HG02973 (cell line): ENCODE results near the gene CRY1.
"Not testable (repeated sequence)": the region's sequence is repeated elsewhere in the genome, so short reads cannot be mapped to it uniquely, and the experiment has no call there.

ENCODE experiments used
- ATAC-seq: cut with Tn5 transposase; IDR thresholded peaks from one replicate; pipeline ENCODE4 v1.9.1; 2021; ENCODE audit warnings: moderate library complexity; ENCODE audit not compliant: unreplicated experiment

Gene CRY1

DNA sequence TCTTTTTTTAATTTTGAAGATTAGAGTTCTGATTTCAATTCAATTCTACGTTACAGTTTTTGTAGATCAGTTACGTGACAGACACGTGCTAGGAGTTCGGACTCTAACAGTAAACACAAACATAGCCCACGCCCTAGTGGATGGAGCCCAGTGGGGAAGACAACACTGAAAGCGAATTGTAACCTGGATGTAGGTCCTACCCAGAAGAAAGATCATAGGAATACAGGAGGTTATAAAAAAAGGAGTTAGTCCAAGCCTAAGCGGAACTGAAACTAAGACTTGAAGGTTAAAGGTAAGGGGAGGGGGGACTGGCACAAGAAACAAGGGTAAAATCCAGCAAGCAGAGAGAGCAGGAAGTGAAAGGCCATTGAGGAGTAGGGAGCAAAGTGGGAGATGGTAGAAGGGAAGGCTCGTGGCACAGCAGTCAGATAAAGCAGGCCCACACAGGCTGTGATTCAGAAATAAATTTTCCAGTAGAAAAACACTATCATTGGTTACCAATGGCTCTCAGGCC lies 15.7 kb upstream of the CRY1 start:
- no peak for ATAC-seq

DNA sequence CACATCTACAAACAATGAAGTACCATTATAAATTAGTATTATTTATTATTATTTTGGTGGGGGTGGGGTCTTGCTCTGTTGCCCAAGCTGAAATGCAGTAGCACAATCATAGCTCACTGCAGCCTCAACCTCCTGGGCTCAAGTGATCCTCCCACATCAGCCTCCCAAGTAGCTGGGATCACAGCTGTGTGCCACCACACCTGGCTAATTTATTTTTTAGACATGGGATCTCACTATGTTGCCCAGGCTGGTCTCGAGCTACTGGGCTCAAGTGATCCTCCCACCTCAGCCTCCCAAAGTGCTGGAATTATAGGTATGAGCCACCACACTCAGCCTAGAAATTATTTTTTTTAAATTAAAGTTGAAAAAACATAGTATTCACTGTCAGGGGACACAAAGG lies 15.0 kb upstream of the CRY1 start:
- ATAC-seq = not testable (repeated sequence)

DNA sequence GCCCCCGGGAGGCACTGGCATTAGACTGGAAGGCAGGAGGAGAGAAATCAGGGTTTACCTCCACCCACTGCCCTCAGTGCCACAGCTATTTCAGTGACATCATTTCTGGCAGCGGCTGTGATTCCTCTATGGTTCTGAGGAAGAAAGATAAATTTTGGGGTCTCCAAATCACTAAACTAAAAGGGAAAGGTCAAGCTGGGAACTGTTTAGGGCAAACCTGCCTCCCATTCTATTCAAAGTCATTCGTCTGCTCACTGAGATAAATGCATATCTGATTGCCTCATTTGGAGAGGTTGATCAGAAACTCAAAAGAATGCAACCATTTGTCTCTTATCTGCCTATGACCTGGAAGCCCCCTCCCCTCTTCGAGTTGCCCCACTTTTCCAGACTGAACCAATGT lies 14.0 kb upstream of the CRY1 start:
- no peak for ATAC-seq

DNA sequence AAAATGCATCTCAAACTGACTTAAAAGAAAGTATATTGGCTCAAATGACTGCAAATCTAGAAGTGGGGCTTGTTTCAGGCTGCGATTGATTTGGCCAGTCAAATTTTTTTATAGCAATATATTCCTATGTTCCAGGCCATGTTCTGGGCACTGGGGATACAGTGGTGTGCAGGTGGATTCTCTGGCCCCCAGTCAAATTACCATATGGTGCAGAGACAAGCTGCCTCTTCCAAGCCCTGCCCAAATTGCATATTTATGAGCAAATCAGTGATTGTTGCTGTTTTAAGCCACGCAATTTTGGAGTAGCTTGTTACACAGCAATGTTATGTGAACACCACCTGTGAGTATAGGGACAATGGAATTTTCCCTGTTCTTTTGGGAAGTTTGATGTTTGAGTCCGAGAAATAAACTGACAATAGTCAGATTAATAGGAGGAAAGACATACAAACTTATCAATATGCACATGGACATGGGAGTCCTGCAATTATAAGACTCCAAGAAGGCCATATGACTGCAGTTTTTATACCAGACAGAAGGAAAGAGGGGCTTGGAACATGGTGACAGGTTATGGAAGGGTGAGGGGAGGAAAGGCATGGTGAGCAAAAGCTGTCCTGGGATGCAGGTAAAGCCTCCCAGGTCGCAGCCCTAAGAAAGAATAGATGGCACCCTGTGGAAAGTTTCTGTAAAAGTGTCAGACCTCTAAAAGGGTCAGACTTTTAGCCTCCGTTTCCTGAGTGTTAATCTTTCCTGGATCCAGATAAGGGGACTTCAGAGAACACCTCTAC lies 13.1 kb upstream of the CRY1 start:
- no peak for ATAC-seq

DNA sequence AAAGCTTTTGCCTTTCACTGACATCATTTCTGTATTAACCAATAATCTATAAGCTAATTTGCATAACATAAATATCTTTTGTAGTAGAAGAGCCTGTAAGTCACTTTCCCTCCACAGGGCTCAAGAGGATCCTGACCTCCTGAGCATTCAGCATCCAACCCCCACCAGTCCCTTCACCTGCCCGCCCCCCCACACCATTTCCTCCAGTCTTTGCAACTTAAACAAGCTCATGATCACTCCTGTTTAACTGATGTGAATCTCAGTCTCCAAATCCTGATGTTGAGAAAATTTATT lies 12.0 kb upstream of the CRY1 start:
- ATAC-seq = no peak

DNA sequence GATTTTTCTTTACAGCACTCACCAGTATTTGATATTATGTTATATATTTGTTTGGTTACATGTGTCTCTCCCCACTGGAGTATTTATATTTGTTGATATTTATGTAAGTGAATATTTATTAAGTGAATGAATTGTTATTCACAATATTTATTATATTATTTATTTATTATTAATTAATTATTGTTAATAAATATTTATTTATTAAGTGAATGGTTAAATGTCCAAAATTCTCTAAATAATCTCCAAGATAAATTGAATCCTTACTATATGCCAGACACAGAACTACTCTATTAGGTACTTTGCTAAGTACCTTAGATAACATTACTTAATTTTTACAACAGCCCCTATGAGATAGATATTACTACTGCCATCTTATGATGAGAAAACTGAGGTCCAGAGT lies 10.2 kb upstream of the CRY1 start:
- ATAC-seq = no peak

DNA sequence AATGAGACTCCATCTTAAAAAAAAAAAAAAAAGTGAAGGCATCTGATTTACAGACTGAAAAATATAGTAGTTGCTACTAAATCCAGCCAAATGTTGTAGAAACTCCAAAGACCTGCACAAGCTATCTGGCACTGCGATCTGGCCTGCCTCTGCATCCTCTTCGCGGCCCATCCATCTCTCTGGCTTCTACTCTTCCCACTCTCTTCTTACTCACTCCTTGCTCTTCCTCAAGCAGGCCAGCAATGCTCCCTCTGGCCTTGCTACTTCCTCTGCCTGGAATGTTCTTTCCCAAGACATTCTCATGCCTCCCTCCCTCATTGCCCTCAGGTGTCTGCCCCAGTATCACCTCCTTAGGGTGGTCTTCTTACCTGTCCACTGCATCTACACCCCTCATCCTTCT lies 9.7 kb upstream of the CRY1 start:
- ATAC-seq = no peak

DNA sequence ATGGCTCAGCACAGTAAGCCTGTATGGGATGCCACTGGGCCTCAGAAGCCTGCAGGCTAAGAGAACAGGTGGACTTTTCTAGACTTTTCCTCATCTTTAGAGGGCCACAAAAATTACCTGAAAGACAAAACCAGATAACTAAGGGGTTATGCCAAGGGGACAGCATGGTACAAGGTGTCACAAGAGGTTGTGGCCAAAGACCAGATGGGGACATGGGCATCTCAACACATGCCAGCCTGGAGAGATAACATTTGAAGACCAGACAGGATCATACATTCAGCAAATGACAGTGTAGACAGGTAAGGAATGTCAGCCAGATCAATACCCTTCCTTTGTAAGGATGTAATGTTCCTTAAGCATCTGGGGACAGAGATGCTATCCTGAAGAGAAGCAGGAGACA lies 8.9 kb upstream of the CRY1 start:
- ATAC-seq = no peak

DNA sequence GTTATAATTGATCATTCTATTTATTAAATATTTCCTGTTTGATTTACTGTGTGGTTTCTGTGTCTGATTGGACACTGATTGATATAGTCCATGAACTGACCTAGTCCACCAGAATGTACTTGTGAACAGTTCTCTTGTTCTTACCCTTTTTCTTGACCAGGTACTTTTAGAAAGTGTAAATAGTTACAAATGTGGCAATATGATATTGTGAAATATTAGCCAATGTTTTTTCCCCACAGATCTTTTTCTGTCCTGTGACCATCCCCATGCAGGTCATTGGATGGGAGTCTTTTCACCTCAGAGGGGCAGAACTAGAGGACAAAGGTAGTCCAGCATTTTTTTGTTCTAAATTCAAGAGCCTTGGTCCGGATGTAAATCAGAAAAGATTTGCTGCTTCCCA lies 8.3 kb upstream of the CRY1 start:
- ATAC-seq = no peak

DNA sequence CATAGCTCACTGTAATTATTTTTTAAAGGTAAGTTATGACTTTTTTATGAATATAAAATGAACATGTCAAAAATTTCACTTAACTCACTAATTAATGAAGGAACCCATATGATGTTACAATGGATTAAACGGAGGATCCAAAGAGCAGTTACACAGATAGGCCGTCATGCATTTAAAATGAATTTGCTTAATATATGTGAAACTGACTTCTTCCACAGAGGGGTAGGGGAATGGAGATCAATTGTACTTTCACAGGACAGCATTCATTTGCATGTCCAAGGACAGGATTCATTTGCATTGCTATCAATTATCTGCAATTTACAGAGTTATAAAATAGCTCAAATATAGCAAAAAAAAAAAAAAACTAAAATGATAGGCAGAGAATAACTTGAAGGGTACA lies 6.6 kb upstream of the CRY1 start:
- ATAC-seq = no peak

DNA sequence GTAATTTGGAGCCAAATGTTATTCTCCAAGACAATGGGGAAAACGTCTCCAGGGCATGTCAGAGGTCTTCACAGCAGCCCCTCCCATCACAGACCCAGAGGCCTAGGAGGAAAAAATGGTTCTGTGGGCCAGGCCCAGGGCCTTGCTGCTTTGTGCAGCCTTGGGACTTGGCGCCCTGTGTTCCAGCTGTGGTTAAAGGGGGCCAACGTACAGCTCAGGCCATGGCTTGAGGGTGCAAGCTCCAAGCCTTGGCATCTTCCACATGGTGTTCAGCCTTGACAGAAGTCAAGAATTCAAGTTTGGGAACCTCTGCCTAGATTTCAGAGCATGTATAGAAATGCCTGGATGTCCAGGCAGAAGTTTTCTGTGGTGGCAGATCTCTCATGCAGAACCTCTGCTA lies 3.2 kb upstream of the CRY1 start:
- no peak for ATAC-seq

DNA sequence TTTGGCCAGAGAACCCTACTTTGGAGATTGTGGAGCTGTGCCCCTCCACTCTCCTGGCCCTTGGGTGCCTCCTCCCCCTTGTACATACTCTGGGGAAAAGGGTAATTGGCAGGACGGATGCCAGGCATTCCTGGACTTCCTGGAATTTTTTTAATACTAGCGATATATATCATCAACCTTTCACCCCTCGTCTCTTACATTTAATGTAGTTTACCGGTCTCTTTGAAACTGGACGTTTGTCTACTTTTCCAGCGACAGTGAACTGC lies 767 bp upstream of the CRY1 start:
- no peak for ATAC-seq

DNA sequence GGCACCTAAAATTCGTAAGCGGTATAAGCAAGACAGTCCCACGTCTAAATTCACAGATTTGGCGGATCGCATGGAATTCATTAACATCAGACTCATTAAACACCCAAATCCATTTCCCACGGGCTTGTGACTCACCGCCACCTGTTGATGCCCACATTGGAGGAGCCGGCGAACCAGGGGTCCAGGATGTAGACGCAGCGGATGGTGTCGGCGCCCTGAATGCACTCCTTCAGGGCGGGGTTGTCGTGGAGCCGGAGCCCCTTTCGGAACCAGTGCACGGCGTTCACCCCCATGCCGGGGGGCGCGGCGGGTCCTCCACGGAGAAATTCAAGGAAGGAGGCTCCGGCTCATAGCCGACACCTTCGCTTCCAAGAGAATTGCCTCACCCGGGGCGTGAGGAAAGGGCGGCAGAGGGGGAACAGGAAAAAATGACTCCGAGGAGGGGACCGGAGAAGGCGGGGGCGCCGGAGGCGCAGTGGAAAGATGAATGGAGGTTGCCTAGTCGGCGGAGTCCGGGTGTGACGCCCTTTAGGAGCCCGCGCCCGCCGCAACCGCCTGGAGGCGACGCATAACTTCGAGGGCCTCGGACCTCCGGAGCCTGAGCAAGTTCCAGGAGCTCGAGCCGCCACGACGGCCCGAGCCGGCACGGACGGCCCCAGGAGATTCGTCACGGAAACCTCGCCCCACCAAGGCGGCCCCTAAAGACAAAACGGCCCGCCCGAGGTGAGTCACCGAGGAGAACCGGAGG lies 506 bp downstream of the CRY1 start:
- ATAC-seq = peak; percentile 24

DNA sequence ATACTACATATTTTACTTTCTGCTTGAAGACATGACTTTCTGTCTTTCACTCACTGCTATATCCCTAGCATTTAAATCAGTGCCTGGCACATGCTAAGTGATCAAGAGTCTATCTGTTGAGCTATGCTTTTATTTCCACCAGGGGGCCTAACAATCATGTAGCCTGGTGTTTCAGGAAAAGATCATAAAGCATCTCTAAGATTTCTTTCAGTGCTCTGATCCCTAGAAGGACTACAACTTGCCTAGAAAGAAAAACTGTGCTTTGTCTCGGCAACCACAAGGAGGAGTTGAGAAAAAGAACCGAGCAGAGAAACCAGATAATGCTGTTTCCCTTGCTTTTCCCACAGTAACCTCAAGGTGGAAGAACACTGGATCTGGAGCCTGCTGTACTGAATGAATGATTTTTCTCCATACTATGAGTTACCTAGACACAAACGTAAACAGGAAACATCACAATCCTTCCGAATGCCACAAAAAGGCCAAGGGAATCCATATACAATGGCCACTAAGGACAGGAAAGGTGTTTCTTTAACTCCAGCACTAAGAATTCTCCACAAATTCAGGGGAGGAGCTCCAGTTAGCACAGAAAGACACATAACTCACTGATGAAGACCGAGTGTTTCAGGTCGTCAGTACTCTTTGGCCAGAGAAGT lies 1.2 kb downstream of the CRY1 start:
- no peak for ATAC-seq

DNA sequence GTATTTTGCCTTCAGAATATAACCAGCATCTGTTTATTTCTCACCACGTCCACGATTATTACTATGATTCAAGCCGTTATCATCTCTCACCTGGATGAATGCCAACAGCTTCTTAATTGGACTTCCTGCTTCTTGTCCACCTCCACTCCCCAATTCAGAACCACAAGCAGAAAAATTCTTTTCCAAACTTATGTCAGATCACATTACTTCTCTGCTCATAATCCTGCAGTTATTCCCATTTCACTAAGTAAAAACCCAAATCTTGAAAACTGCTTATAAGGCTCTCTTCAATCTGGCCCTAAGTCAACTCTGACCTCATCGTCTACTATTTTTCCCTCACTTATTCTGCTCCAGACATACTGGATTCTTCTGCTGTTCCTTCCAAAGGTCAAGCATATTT lies 2.0 kb downstream of the CRY1 start:
- no peak for ATAC-seq

DNA sequence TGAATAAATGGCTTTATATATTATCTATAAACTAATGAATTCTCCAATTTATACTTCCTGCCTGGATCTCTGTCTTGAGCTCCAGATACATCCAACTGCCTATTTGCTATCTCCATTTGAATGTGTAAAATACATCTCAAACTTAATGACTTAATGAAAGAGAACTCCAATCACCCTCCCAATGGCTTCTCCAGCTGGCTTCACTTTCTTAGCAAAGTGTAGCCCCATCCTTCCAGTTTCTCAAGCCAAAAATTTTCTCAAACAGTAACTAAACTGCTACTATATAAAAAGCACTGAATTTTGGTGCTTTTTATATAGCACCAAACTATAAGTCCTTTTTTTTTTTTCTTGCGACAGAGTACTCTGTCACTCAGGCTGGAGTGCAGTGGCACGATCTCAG lies 2.6 kb downstream of the CRY1 start:
- no peak for ATAC-seq

DNA sequence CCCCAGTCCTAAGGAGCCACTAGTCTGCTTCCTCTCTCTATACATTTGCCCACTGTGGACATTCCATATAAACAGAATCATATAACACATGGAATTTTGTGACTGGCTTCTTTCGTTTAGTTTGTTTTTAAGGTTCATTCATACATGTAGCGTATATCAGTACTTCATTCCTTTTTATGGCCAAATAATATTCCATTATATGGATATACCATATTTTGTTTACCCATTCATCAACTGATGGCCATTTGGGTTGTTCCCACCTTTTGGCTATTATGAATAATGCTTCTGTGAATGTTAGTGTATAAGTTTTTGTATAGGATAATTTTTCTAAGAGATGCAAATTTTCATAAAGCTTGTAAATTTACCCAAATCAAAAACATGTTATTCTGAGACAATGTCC lies 4.4 kb downstream of the CRY1 start:
- ATAC-seq = no peak

DNA sequence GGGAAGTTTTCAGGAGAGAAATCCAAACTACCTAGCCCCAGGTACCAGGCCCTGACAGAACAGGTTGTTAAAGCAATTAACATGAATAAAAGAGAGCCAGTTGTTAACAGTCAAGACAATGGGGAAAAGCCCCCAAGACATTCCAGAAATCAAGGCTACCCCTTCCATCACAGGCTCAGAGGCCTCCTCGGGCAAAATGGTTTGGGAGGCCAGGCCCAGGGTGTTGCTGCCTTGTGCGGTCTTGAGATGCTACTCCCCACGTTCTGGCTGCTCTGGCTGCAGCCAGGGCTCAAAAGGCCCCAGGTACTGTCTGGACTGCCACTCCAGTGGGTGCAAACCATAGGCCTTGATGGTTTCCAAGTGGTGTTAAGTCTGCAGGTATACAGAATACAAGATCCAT lies 7.0 kb downstream of the CRY1 start:
- no peak for ATAC-seq

DNA sequence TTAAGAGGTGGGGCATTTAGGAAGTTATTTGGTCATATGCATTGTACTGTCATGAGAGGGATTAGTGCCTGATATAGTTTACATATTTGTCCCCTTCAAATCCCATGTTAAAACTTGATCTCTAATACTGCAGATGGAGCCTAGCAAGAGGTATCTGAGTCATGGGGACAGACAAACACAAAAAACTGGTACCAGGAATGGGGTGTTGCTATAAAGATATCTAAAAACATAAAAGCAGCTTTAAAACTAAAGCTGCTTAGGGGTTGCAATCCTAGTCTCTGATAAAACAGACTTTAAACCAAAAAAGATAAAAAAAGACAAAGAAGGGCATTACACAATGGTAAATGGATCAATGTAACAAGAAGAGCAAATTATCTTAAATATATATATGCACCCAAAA lies 11.6 kb downstream of the CRY1 start:
- ATAC-seq = no peak

DNA sequence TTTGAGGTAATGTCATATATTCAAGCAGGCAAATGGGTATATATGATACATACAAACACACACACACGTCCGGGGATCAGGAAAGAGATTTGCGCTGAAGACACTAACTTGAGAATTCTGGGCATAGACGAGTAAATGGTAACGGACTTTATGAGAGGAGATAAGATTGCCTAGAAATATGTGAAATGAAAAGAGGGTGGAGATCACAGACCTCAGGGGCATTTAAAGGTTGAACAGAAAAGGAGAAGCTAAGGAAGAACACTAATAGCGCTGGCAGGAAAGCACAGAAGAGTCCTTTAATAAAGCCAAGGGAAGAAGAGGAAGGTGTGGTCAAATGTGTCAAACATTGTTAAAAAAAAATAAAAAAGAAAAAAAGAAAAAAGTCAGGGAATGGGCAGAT lies 13.1 kb downstream of the CRY1 start:
- ATAC-seq = no peak

DNA sequence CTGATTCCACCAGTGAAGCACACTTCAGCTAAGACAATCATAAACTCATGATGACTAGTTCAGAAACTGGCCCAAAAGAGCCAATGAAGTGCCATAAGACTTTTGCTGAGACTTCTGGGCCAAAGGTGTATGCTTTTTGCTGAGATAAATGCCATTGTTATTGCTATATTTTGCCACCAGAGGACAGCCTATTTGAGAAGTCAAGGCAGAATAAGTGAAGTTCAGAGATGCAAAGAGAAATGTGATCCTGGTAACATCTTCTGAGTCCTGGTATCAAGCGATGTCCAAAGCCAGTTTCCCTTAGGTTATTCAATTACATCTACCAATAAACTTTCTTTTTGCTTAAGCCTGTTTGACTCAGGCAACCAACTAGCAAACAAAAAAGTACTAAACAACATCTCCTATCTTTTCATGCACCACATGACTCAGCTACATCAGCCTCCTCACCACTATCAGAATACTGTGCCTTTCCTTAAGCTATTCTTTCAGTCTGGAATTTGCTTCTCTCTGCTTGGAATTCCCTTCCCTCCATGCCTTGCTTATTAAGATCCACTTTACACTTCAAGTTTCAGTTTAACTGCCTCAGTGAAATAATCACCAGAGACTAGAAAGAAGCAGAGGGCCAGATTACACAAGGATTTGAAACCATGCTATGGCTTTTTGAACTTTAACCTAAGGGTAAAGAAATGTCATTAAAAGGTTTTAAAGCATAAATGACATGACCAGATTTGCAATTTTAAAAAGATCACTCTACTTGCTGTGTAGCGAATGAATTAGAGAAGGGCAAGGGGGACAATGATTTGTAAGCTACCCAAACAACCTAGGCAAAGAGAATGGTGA lies 14.0 kb downstream of the CRY1 start:
- ATAC-seq = no peak

DNA sequence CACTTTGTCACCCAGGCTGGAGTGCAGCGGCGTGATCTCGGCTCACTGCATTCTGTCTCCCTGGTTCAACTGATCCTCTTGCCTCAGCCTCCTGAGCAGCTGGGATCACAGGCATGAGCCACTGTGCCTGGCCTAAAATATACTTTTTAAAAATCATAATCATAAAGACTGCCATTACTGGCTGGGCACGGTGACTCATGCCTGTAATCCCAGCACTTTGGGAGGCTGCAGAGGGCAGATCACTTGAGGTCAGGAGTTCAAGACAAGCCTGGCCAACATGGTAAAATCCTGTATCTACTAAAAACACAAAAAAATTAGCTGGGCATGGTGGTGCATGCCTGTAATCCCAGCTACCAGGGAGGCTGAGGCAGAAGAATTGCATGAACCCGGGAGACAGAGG lies 20.1 kb downstream of the CRY1 start:
- ATAC-seq = not testable (repeated sequence)
